NK-92 (cell line): ENCODE data around the gene TREML2.

Source experiments
- DNase-seq: peaks from one replicate; lab custom pipeline; 2025; ENCODE audit not compliant: unreplicated experiment; lab: John Stamatoyannopoulos, UW

TREML2 gene

DNA sequence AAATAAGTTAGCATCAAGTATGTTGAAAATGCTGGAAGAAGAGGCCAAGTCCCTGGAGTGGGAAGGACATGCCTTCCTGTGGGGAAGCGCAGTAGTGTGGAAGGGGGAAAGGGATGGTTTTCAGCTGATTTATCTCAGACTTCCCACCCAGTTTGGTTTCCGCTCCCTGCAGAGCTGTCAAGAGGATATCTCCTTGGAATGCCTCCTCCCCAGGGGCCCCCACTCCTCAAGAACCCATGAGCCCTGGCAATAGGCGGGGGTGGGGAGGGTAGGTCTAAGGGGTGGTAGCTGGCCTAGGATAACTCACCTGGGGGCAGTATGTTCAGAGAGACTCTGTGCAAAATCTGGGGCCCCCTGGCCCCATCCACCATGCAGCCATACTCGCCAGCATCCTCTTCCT is 47.5 kb downstream of the TREML2 start:
- no peak for DNase-seq

DNA sequence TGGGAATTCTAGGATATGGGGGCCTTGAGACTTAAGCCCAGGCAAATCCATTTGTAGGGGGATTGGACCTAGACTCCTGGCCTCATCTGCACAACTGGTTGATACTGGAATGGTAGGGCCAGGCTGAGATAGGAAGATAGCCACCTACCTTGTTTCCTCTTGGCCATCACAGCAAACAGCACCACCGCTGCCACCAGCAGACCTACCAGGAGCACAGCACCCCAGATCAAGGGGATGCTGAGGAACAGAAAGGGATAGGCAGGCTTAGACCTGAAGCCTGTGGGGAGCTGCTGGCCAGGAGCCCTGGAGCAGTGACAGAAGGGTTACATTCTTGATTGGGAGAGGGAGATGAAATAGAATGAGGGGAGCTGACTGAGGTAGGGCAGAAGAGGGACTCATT is 50.3 kb downstream of the TREML2 start:
- no peak for DNase-seq

DNA sequence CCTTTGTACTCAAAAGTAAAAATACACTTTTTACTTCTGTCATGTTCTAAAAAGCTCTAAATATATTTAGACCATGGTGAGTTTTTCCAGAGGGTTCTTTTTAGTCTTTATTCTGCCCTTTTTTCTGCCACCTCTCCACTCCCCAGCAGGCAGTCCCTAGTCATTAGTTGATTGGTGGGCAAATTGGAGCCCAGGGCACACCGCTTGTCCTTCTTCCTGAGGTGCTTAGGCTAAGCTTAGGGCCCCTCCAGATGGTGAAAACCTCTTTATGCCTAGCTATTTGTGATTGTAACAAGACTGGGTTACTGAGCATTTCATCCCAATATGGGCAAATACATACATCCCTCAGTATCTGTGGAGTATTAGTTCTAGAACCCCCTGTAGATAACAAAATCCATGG is 53.0 kb downstream of the TREML2 start:
- DNase-seq, result no peak
